Kidney tubule cell (primary cell): Measurements from ENCODE around the gene RUNX1.

Experiments
- DNase-seq: peaks from one replicate; pipeline ENCODE4 v3.0.0-alpha.2; 2018; ENCODE audit warnings: low spot score

RUNX1 gene

DNA sequence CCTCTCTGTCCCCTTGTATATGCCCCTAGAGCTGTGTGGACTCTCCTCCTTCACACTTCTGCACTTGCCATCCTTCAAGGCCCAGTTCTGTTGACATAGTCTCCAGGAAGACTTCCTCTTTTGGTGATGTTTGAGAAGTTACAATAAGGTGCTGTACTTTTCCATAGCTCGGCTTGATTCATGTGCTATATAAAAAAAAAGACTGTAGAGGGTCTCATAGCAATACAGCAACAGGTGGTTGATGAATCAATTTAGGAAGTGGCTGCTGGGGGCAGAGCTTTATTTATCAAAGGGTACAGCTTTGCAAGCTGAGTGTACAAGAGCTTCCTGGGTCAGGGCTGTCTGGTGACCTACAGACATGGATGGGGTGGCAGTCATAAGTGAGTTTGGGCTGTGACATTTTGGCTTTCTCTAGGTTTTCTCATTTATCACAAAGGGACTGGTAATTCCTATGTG is 102.7 kb downstream of the RUNX1 start:
- DNase-seq: no peak

DNA sequence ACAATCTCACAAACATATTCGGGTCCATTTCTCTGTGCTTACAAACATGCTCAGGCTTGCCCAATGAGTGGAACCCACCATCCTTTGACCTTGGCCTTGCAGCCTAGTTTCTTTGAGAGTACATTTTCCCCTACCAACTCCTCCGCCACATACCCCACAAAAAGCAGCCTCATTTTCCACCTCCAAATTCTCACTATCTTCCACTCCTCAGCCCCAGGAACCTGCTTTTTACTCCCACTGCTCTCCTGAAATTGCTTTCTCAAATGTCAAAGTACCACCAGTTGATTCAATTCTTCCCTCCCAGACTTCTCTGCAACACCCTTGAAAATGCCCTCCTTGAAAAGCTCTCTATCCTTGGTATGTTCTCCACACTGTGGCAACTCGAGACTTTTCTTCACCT is 103.8 kb downstream of the RUNX1 start:
- no peak for DNase-seq

DNA sequence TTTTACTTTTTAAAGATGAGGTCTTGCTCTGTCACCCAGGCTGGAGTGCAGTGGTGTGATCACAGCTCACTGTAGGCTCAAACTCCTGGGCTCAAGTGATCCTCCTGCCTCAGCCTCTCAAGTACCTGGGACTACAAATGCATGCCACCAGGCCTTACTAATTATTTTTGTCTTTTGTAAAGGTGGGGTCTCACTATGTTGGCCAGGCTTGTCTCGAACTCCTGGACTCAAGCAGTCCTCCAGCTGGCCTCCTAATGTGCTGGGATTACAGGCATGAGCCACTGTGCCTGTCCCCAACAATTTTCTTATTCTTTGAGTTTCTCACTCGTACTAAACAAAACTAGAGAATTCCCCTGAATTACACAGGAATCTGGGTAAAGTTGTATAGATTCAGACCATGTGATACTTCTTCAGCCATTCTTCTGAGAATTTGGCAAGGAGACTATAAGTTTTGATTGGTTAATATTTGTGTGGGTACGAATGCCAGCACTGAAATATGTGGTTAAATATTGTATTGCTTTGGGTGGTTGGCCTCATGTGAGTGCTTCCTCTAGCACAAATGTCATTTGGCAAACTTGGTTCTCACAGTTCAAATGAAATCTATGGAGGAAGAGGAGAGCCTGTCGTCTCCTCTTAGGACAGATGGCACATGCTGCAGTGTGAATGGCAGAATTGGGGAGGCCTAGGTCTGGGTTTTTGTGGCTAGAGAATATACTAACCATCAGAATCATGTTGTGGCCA is 104.9 kb downstream of the RUNX1 start:
- DNase-seq: no peak

DNA sequence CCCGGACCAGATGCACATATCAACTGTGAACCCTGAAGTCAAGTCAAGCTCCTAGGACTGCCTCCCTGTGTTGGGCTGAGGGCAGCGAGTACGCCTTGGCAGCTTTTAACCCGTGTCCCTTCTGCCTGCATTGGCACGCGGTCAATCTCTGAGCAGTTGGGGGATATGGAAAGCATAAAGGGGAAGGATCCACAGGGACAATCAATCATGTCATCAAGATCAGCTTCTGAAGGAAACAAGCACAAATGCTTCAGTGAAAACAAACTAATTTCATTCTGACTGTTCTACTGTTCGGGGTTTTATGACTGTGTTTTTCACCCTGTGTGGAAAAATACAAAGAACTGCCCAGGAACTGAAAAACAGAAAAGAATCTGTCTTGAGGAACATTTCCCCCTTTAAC is 106.2 kb downstream of the RUNX1 start:
- no peak for DNase-seq

DNA sequence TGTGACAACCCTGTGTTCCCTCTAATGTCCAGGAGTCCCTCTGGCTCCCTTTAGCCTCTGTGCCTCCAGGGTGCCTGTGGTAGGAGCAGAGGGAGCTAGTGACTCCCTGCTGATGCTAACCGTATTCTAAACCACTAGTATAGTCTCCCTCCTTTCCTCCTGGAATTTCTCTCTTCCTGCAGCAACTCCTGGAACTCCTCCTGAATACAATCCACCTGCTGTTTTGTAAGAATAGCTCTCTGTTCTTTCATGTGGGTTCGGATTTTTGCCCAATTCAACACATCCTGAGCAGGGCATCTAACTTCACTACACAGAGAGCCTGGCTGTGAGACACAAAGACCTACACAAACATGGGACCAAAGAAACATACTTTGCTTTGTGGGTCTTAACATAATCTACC is 107.9 kb downstream of the RUNX1 start:
- DNase-seq: no peak

DNA sequence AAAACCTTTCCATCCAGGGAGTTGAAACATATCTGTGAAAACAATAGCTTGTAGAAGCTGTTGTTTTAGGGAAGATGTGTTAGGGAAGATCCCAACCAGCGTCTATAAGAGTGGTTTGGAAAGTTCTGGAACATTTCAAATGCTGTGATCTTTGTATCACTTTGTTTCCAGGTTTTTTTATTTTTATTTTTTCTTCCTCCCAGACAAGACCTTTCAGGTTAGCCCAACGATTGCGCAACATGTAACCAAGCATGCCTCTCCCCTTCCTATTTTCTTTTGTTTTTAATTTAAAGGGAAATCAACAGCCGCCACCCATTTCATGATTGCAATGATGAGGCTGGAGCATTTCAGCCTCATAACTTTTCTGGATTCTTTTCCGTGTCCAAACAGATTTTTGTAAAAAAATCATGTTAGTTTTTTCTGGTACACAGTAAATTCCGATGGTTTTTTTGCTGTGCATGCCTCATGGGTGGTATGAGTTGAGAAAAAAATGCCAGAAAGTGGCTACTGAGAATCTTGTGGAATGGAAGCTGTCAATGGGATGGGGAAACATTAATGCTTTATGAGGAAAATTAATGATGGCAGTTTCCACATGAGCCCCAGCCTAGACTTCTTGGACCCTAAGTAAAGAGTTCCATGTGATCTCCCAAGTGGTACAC is 109.3 kb downstream of the RUNX1 start:
- DNase-seq: no peak

DNA sequence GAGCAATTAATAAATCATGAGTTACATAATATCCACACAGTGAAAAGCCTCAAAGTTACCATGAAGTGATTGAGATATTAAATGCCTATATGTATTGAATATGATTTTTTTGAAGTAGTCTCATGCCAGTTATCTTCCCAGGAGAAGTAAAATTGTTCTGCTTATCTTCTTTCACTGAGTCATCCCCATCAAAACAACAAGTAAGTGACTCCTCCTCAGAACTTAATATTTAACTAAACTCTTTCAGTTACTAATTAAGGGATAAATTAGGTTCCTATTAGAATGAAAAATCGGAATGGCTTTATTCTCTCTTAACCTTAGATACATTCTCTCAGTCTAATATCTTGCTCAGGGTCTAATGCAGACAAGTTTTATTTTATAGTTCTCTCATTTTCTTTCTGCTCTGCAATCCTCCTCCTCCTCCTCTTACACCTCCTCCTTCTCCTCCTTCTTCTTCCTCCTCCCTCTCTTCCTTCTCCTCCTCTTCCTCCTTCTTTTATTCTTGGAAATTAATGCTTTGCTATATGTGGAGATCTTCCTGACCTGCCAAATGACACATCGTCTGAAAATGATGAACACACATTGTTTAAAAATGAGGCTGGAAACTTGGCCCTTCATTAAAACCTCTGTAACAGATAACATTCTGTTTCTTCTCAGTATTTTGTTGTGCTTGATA is 110.9 kb downstream of the RUNX1 start:
- peak; percentile 82 for DNase-seq

DNA sequence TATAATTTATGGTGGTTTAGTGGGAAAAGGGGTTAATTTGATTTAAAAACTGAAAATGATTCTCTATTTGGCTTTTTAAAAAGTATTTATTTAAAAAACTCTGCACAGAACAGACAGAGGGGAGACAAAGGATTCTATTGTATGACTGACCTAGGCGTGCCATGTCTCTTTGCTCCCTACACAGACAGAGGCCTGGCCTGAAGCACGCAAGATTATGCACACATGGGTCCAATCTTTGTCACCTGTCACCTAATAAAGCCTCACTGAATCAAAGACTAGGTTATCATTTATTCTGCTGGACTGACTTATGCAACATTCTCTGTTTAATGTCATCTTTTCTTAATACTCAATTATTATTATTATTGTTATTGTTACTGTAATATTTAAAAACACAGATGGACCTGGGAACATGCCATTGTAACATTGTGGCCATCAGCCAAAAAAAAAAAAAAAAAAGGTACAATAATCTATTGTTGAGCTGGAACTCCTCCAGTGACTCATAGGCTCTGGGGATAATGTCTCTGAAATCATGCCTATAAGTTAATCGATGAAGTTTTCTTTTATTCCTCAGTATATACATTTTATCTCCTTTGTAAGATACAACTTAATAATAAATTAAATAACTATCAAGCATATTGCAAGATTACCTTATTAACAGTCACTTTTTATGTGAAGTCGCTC is 112.1 kb downstream of the RUNX1 start:
- peak; percentile 54 for DNase-seq

DNA sequence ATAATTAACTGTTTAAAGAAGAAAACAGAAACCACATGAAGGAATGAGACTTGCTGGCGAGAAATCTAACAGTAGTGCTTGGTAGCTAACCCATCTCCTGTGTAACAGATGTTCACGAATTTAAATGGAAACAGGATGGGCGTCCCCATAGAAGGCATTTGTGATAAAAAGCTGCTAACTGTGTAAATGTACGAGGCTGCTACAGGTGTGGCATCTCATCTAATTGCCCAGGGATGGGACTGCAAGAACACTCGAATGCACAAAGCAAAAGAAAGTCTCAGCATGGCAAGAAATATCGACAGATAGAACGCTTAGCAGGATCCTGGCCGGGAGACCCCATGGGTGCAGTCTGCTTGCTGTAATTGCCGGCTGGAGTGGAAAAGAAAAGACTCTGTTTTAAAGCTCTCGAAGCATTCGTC is 112.7 kb downstream of the RUNX1 start:
- no peak for DNase-seq

DNA sequence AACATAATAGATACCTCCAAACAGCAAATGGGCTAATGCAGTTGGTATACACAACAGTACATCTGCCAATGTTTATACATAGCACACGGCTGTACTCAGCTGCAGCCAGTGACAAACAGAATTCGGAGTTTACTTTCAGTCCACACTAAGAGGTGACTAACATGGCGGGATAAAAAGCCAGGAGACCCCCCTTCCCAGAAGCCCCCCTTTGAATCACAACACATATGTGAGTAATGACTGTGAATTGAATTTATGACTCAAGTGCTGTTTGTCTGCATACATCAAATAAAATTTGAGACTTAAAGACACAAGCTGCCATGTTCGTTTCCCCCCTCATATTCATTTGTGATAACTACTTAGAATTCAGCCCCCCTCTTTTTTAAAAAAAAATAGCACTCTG is 113.2 kb downstream of the RUNX1 start:
- no peak for DNase-seq

DNA sequence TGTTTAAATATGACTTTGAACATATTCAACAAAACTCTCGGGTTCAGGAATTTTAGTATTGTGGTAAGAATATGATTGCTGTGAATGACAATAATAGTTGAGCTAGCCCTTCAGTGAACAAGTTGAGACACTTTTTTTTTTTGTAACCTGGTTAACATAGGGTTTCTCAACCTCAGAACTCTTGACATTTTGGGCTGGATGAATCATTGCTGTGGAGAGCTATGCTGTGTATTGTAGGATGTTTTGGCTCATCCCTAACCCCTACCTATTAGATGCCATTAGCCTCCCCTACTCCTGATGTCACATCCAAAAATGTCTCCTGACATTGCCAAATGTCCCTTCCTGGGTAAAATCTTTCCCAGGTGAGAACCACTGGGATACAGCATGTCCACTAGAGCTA is 113.7 kb downstream of the RUNX1 start:
- DNase-seq: no peak

DNA sequence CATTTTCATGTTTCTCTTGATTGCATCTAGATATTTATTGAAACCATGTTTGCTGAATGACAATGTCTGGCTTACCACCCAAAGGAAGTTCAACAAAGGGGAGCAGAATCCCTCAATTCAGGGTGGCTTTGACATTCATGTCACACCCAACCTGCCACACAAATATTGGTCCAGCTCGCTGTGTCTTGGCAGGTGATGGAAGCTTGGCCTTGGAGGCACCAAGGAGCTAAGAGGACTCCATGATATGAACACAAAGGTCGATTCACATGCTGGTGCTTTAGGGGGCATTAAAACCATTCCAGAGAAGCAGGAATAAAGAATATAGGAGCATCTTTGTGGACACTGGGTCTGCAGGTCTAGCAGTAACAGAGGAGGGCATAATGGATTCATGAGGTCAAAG is 114.8 kb downstream of the RUNX1 start:
- no peak for DNase-seq

DNA sequence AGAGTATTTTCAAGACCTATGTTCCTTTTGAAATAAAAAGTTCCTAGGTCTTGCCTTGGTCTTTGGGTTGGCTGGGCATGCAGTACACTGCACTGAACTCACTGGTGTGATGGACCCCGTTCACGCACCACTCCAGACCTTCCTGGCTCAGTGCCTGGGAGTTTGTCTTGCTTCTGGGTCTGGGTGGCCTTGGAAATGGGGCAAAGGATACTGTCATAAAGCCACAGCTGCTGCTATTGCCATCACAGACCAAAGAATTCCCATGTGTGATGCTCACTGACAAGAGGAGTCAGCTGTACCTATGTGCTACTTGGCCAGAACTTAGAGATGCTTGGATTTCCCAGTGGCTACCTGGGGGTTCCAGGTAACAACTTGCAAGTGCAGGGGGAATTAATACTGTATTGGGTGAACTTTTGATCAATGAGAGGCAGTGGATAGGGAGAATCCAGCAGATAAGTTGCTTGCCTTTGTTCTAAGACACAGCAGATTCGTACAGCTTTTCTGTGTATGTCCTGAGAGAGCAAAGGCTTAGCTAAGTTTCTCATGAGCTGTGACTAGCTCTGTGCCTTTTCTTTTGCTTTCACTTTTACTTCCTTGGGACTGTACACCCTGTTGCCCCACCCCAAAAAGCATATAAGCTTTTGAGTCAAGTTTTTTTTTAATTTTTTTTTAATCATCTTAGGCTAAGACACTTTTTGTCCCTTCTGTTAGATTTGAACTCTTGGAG is 115.3 kb downstream of the RUNX1 start:
- DNase-seq: no peak

DNA sequence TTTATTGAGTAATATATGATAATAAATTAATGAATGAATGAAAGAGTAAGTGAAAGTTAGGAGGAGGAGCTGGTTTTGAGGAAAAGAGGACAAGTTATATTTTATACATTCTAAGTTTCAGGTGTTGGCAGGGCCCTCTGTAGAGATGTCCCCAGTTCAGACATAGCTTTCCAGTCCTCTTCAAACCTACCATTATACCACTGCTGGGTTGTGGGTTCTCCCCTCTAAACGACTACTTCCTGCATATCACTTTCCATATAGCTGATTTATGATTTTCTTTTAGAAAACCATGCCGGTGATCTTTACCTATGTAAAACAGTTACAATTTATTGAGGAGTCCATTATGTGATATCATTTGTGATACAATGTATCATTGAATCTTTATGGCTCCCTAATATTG is 116.9 kb downstream of the RUNX1 start:
- DNase-seq: no peak

DNA sequence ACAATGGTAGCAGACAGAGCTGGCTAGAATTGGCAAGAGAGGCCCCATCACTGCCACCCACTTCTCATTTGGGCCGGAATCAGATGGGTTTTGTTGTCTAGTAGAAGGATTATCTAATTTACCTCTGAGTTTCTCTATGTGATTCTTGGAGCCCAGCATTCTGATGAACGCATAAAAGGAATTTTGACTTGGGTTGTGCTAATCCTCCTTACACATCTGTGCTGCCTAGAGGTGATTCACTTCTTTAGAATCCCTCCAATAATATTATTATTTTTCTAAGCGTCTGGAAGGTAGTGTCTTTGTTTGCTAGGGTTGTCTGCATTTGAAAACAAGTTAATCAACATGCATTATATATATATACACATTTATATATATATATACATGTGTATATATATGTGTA is 118.1 kb downstream of the RUNX1 start:
- peak; percentile 68 for DNase-seq

DNA sequence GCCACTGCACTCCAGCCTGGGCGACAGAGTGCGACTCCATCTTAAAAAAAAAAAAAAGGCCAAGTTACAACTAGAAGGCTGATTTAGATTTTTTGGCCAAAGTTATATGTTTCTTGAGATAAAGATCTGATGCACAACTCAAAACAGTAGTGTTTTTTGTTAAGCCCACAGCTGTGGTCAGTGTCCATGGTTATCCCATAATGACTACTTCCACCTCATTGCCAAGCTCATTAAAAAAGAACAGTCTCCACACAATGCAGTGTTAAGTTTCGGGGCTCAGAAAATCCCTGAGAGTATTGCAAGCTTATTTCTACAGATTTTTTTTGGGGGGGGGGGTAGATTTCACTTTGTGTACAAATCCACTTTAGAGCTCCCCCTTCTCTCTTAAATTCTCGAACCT is 120.5 kb downstream of the RUNX1 start:
- DNase-seq: no peak

DNA sequence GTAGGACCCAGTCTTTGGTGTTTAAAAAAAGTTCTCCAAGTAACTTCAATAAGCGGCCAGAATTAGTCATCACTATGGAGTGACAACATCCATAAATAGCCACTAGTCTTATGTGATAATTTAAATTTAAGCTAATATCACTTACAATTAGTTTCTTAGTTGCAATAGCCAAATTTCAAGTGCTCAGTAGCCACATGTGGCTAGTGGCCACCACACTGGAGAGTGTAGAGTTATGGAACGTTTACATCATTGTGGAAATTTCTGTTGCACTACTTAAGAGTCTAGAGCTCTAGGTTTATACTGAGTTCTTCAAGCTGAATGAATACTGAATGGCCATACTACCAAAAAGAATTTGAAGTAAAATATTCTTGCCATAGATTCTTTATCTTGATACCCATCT is 121.1 kb downstream of the RUNX1 start:
- no peak for DNase-seq

DNA sequence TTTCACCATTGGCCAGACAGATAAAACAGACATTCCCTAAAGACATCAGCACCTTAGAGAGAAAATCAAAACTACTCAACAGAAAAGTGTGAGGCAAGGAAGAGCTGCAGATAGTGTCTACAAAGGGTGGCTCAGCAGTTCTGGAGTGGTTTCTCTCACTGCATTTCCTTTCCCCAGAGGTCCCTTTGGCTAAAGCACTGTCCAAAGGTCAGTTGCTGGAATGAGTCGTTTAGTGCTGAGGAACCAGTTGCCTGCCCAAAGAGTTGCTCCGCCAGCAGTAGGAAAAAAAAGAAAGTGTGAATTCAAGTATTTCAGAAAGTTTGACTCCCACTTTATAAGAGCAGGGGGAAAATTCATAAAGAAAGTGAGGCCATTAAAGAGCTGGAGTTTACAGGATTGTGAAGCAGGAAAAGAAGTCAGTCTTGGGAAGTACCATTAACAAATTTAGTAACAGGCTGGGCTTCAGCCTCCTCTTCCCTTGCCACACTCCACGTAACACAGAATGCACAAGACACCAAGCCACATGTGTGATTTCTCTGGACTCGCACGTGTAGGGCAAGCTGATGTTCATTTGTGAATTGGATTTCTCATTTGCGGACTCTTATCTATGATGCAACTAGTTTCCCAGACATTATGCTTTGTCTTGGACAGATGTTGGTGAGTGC is 122.2 kb downstream of the RUNX1 start:
- DNase-seq: peak; percentile 56

DNA sequence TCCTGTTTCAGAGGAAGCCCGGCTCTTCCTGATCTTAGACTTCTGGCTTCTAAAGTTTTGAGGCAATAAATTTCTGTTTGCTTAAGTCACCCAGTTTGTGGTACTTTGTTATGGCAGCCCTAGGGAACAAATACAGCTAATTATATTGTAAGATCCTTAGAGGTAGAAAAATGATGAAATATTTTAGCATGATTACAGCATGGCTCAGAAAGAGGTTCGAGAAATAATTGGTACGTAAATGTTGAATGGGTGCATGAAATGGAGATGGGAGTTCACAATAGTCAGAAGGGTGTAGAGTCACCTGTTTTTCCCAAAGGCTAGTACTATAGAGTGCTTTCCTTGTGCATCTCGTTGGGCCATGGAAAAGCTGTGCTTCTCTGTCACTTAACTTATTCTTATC is 123.5 kb downstream of the RUNX1 start:
- no peak for DNase-seq

DNA sequence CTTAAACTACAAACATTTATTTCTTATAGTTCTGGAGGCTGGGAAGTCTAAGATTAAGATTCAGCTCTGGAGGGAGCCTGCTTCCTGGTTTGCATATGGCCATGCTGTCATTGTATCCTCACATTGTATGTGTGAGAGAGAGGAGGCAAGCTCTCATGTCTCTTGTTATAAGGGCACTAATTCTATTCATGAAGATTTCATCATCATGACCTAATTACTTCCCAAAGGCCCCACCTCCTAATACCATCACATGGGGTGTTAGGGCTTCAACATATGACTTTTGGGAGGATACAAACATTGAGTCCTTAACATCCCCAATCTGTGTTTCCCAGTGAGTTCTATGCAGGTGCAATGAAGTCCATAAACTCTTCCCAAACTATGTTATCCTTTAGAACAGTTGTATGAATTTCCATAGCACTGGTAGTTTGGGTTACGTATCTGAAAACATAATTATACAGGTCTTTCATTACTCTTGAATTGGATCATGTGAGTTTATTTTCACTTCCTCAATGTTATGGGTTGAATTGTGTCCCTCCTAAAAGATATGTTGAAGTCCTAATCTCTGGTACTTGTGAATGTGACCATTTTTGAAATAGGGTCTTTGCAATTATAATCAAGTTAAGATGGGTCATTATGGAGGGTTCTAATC is 124.2 kb downstream of the RUNX1 start:
- DNase-seq: no peak

DNA sequence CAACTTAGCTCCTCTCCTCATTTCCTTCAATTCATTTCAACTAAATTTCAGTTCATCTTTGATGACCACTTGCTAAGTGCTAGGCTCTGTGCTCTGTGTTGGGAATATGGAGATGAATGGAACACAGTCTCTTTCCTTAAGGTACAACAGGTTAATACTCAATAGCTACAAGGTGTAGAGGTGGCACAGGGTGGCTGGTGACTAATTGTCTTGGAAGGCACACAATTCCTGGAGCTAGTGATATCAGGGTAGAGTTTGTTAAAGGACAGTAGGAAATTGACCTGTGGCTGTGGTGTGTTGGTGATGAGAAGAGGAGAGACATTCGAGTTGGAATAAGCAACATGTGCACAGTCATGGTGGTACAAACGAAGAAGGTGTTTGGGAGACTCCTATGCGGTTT is 124.9 kb downstream of the RUNX1 start:
- peak; percentile 57 for DNase-seq
